GM19099 (cell line): ENCODE measurements around the gene CALY.

Experiments used
- POLR2A ChIP-seq: IDR thresholded peaks from 3 replicates; pipeline ENCODE4 v1.6.1; 2011; ENCODE audit warnings: low read depth; ENCODE audit not compliant: insufficient read length; ENCODE audit errors: extremely low read depth

The CALY gene

GRCh38 chr10:133329491-133330202 is 7.0 kb downstream of the CALY start:
- TF ChIP-seq POLR2A: no peak

DNA sequence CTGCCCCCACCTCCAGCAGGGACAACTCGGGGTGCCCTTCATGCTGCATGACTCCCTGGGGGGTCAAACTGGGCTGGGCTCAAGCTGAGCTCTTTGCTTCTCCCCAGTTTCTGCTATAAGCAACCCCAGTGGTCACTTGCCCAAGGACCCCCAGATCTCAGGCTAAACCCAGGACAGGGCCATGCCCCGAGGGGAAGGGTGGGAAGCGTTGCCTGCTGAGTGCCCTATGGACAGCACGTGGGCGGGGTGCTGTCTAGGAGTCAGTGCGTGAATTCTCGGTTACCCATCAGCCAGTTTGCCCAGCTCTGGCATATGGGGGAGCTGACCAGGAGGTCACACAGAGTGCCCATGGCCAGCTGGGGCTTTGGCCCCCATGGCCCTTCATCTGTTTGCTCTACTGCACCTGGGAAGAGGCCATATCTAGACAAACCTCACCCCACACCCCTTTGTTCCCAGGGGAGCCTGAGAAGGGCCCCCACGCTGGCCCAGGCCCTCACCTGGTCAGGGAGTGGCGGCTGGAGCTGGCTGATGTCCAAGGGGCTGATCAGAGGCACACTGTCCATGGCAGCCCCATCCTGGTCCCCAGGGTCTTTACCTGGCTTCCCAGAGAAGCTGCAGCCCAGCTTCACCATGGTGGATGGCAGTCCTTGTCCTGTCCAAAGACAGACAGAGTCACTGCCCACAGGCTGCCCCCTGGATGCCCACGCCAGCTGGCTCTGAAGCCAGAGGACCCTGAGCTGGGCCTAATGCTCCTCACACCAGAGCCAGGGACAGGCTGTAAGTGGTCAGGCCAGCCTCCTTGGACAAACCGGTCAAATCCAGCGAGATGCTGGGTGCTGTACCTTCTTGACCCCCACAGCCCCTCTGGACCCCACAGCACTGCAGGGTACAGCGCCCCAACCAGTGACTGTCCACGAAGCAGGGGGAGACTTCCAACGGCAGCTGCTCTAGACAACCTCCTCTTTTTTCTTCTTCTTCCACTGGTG is 8.0 kb downstream of the CALY start:
- TF ChIP-seq POLR2A: no peak

DNA sequence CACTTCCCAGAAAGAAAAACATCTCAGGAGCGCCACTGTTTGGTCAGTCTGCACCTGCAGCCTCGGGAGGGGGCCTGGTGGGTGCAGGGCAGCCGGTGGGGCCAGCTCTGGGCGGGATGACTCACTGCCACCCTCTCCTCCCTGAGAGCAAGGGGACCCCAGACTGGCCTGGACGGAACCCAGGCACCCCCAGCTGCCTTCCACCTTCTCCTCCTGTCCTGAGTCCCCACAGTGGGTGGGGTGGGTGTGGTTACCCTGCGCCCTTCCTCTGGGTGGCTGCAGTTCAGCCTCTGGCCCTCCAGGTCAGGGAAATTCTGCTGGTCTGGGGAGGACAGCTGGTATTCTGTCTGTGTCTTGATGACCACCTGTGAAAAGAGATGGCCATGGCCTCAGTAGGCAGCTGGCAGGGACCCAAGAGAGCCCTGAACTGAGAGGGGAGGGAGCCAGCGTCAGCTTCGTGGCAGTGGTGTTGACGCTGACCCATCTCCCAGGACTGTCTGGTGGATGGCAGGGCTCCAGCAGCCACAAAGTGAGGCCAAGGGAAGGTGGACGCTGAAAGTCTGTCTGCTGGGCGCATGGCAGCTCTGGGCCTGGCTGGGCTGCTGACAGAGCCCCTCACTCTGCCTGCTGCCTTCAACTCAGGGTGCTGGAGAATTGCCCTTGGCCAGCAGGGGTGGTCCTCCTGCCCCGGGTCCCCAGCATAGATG is 8.9 kb downstream of the CALY start:
- TF ChIP-seq POLR2A: no peak

GRCh38 chr10:133326745-133327650 is 9.7 kb downstream of the CALY start:
- TF ChIP-seq POLR2A: no peak

DNA sequence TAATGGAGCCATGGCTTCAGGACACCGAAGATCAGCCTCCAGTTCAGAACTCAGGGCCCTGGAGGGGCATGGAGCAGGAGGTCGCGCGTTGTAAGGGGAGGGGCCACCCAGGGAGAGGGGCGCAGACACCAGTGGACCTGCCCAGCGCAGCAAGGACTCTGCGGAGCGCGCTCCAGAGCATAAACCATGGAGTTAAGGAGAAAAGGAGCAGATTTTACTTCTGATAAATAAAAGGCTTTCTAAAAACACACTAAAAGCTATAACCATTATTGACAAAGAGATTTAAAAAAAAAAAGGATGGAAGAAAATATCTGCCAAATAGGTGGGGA is 10.5 kb downstream of the CALY start:
- no peak for TF ChIP-seq POLR2A

- no peak for TF ChIP-seq POLR2A
These were observed 11.1 kb downstream of the CALY start for GRCh38 chr10:133325440-133326222.

DNA sequence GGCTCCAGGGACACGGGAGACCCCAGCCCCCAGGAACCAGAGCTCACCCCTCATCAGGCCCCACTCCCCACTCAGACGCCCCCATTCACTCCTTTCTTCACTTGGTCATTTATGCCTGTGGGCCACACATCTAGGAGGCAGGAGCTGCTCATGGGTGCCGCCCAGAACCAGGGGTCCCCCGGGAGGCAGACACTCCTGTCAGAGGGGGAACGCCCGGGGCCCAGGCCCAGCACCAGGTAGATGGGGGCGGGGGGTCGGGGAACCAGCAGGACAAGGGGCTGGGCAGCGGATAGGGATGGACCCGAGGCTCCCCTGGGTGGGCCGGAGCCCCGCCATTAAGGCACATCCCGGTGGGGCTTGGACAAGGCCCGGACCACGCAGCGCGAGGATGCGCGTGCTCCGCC is 11.8 kb downstream of the CALY start:
- TF ChIP-seq POLR2A: no peak

- TF ChIP-seq POLR2A: no peak
These were observed 12.4 kb downstream of the CALY start for GRCh38 chr10:133324198-133324792.

GRCh38 chr10:133318494-133319127 is 18.1 kb downstream of the CALY start:
- TF ChIP-seq POLR2A: no peak

DNA sequence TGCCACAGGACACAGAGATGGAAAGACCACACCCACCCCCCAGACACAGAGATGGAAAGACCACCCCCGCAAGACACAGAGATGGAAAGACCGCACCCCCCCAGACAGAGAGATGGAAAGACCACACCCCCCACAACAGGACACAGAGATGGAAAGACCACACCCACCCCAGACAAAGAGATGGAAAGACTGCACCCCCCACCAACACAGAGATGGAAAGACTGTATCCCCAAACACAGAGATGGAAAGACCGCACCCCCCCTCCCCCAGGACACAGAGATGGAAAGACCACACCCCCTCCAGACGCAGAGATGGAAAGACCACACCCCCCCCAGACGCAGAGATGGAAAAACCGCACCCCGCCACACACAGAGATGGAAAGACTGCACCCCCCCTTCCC is 20.0 kb downstream of the CALY start:
- no peak for TF ChIP-seq POLR2A

DNA sequence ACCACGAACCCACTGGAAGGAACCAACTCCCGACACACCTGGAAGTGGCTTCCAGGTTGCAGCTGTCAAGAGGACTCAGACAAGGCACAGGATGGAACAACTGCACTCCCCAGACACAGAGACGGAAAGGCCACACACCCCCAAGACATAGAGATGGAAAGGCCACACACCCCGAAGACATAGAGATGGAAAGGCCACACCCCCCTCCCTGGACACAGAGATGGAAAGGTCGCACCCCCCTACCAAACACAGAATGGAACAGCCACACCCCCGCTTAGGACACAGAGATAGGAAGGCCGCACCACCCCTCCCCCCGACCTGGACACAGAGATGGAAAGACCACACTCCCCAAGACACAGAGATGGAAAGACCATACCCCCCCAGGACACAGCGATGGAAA is 20.4 kb downstream of the CALY start:
- no peak for TF ChIP-seq POLR2A

- TF ChIP-seq POLR2A: no peak
These were observed 20.8 kb downstream of the CALY start for GRCh38 chr10:133315847-133316246.

- TF ChIP-seq POLR2A: no peak
These were observed 21.8 kb downstream of the CALY start for GRCh38 chr10:133314911-133315310.
